ENCODE data around the gene TLE1. TPM values are rescaled to one million over a fixed set of nuclear protein-coding genes. Genes with fewer than 3 reads are reported as not detected.
A peak's percentile ranks its signal among the peaks of the same experiment; 100 is the strongest.

The TLE1 gene
- total RNA-seq, 1 donor from 2014 or later: 60.6 TPM

DNA sequence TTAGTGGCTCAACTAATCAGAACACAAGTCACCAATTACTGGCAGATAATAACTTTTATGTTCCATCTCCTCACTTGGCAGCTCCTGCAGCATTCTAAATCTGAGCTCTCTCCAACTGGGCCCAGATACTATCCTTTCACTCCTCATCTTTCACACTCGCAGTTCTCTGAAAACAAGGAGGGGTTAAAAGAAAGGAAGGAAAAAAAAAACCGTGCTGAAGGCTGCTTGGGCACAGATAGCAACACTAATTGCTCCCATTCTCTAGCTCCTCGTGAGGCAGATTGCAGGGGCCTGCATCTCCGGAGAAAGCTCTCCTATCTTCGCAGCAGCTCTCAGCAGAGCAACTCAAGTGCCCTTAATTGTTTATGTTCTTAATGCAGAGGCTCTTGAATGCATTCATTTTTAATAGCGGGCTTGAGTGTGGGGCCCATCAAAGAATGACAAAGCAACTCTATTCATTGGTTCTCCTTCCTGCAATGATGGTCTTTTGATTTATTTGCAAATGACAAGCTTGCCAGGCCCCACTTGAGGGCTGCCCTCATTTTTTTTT is 23.9 kb downstream of the TLE1 start:
- H3K9me3 Mint-ChIP-seq (ENCODE audit: unreplicated experiment): no peaks in the 10 kb centered on the region
- H3K27ac Mint-ChIP-seq (ENCODE audit: unreplicated experiment): peak overlapping the region; percentile 32
- peaks cover 48% of the 10 kb centered on the region for H3K4me1 Mint-ChIP-seq (ENCODE audit: unreplicated experiment)
- no peak for DNase-seq (ENCODE audit: extremely low spot score, unreplicated experiment)
- no peaks in the 10 kb centered on the region for H3K27me3 Mint-ChIP-seq (ENCODE audit: unreplicated experiment)
- peaks cover 32% of the 10 kb centered on the region for H3K36me3 Mint-ChIP-seq (ENCODE audit: unreplicated experiment)
- H3K4me3 Mint-ChIP-seq (ENCODE audit: unreplicated experiment): no peak overlapping the region
- TF ChIP-seq, protein P1, sequence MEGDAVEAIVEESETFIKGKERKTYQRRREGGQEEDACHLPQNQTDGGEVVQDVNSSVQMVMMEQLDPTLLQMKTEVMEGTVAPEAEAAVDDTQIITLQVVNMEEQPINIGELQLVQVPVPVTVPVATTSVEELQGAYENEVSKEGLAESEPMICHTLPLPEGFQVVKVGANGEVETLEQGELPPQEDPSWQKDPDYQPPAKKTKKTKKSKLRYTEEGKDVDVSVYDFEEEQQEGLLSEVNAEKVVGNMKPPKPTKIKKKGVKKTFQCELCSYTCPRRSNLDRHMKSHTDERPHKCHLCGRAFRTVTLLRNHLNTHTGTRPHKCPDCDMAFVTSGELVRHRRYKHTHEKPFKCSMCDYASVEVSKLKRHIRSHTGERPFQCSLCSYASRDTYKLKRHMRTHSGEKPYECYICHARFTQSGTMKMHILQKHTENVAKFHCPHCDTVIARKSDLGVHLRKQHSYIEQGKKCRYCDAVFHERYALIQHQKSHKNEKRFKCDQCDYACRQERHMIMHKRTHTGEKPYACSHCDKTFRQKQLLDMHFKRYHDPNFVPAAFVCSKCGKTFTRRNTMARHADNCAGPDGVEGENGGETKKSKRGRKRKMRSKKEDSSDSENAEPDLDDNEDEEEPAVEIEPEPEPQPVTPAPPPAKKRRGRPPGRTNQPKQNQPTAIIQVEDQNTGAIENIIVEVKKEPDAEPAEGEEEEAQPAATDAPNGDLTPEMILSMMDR (IDR thresholded peaks at IDR 0.05): no peak

DNA sequence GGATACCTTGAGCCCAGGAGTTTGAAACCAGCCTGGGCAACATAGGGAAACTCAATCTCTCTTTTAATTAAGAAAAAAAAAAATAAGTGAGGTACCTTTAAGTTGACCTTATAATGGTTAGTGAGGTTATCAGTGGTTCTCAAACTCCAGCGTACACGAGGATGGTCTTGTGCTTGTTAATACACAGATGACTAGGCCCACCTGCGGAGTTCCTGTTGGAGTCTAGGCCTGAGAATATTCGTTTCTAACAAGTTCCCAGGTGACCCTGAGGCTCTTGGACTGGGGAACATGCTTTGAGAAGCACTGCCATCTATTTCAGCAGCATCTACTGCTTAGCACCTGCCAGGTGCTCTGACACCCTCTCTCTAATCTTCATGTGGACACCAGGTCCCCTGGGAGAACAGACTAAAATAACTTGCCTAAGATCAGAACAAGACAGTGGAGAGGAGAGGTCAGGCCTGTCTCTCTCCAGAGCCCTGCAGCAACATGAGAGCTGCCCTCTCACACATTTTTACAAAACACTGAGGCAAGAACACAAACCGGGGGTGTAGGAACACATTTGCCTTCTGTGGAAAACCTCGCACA is 24.6 kb downstream of the TLE1 start:
- H3K36me3 Mint-ChIP-seq (ENCODE audit: unreplicated experiment): peaks cover 33% of the 10 kb centered on the region
- H3K4me3 Mint-ChIP-seq (ENCODE audit: unreplicated experiment): no peak overlapping the region
- no peaks in the 10 kb centered on the region for H3K9me3 Mint-ChIP-seq (ENCODE audit: unreplicated experiment)
- peak overlapping the region; percentile 32 for H3K27ac Mint-ChIP-seq (ENCODE audit: unreplicated experiment)
- TF ChIP-seq, protein P1 (IDR thresholded peaks at IDR 0.05): no peak
- H3K4me1 Mint-ChIP-seq (ENCODE audit: unreplicated experiment): peaks cover 44% of the 10 kb centered on the region
- DNase-seq (ENCODE audit: extremely low spot score, unreplicated experiment): no peak
- H3K27me3 Mint-ChIP-seq (ENCODE audit: unreplicated experiment): no peaks in the 10 kb centered on the region

DNA sequence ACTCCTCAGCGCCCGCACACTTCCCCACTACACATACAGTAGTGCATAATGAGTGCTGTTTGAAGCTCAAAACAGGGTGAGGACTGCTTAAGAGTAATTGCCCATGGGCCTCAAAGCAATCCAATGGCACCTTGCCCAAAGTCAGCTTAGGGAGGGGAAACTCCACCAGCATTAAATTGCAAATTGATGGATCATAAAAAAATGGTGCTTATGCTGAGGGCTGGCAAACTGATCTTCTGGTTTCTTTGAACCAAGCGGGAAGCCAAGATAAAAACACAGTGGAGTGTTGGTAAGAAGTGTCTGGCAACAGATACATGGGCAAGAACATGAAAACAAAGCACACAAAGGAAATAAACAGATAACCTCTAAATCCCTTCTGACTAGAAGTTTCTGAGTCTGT is 28.0 kb downstream of the TLE1 start:
- DNase-seq (ENCODE audit: extremely low spot score, unreplicated experiment): no peak
- Mint-ChIP-seq H3K36me3 (ENCODE audit: unreplicated experiment) (peaks cover 39% of the 10 kb centered on the region), H3K4me1 (ENCODE audit: unreplicated experiment) (peaks cover 37% of the 10 kb centered on the region), H3K9me3 (ENCODE audit: unreplicated experiment) (no peaks in the 10 kb centered on the region), H3K4me3 (ENCODE audit: unreplicated experiment) (no peak overlapping the region), H3K27ac (ENCODE audit: unreplicated experiment) (no peak overlapping the region), H3K27me3 (ENCODE audit: unreplicated experiment) (no peaks in the 10 kb centered on the region)
- TF ChIP-seq, protein P1 (IDR thresholded peaks at IDR 0.05): no peak

DNA sequence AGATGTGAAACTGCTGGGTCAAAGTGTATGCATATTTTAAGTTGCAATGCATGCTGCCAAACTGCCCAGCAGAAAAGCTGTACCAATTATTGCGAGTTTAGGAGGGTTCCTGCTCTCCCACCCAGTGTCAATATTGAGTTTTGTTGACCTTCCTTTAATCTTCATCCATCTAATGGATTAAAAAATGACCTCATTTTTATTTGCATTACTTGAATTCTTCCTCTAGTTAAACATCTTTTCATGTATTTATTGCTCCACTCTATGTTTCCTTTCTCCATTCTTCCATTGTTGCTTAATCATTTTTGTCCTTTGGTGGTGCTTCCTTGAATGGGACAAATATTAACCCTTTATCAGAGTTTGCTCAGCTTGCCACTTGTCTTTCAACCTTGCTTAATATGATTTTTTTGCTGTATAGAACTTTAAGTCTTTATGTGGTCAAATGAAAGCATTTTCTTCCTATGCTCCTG is 32.4 kb downstream of the TLE1 start:
- Mint-ChIP-seq H3K36me3 (ENCODE audit: unreplicated experiment) (peaks cover 40% of the 10 kb centered on the region), H3K9me3 (ENCODE audit: unreplicated experiment) (no peaks in the 10 kb centered on the region), H3K27ac (ENCODE audit: unreplicated experiment) (no peak overlapping the region), H3K4me1 (ENCODE audit: unreplicated experiment) (peaks cover 35% of the 10 kb centered on the region), H3K27me3 (ENCODE audit: unreplicated experiment) (no peaks in the 10 kb centered on the region), H3K4me3 (ENCODE audit: unreplicated experiment) (no peak overlapping the region)
- TF ChIP-seq, protein P1 (IDR thresholded peaks at IDR 0.05): no peak
- DNase-seq (ENCODE audit: extremely low spot score, unreplicated experiment): no peak

DNA sequence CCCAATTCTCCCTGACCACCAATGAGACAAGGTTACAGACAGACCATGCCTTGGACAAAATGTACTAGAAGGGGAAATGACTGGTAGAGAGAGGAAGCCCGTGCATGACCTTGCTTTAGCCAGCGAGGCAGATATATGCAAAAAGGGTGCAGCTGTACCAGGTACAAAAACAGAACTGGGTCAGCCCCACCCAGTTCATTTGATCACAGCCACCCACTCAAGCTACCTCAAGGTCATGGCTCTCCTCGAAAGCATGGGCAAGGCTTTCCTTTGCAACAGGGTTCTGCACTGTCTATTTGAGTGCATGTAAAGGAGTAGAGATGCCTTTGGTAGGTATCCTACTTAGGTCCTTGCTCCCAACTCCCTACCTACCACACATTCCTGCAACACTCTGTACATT is 33.3 kb downstream of the TLE1 start:
- Mint-ChIP-seq H3K4me3 (ENCODE audit: unreplicated experiment) (no peak overlapping the region), H3K4me1 (ENCODE audit: unreplicated experiment) (peaks cover 30% of the 10 kb centered on the region), H3K27me3 (ENCODE audit: unreplicated experiment) (no peaks in the 10 kb centered on the region), H3K9me3 (ENCODE audit: unreplicated experiment) (no peaks in the 10 kb centered on the region), H3K36me3 (ENCODE audit: unreplicated experiment) (peaks cover 40% of the 10 kb centered on the region), H3K27ac (ENCODE audit: unreplicated experiment) (no peak overlapping the region)
- TF ChIP-seq, protein P1 (IDR thresholded peaks at IDR 0.05): no peak
- no peak for DNase-seq (ENCODE audit: extremely low spot score, unreplicated experiment)

Data from osteocyte (in vitro differentiated cells).